HG03378 (cell line): ENCODE measurements around the gene DNAJC9.
A peak's percentile ranks its signal among the peaks of the same experiment; 100 is the strongest.
"Not testable (repeated sequence)": the region's sequence is repeated elsewhere in the genome, so short reads cannot be mapped to it uniquely, and the experiment has no call there.

Experiments used
- ATAC-seq: cut with Tn5 transposase; IDR thresholded peaks from one replicate; pipeline ENCODE4 v1.9.1; 2021; ENCODE audit warnings: mild to moderate bottlenecking, moderate library complexity; ENCODE audit not compliant: unreplicated experiment

DNAJC9 gene

DNA sequence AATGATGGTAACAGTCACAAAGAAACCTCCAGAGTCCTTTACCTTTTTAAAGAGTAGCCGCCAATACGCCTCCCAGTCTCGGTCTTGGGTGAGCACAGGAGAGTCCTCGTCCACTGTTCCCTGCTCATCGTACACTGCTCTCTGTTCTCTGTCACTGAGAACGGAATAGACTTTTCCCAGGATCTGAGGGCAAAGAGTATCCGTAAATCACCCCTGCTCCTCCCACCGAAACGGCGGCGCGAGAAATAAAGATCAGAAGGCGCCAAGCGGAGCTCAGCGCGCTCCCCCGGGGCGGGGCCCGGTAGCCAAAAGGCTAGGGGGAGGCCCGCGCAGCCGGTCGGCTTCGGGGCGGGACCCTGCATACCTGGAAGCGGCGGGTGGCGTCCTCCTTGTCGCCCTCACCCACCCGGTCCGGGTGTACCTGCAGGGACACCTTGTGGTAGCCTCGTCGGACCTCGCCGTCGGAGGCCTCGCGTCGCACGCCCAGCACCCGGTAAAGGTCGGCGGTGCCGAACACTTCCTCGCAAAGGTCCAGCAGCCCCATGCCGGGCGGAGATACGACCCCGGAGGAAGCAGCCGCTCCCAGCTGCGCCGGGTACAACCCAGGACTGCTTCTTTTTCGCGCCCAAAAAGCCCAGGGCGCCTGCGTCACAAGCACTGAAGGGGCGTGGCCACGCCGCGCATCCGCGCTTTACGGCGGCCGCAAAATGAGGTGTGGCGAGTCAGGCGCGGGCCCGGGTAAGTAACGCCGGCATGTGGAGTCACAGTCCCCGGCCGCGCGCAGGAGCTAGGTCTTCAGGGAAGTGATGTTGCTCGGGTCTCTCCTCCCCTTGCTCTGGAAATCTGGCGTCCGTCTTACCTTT, at the start of gene DNAJC9:
DNAJC9 (minus strand) TSS at position 610 of the 863 bp plus-strand sequence; CDS start at position 544, 66 bp downstream.
- peak; percentile 75 for ATAC-seq

DNA sequence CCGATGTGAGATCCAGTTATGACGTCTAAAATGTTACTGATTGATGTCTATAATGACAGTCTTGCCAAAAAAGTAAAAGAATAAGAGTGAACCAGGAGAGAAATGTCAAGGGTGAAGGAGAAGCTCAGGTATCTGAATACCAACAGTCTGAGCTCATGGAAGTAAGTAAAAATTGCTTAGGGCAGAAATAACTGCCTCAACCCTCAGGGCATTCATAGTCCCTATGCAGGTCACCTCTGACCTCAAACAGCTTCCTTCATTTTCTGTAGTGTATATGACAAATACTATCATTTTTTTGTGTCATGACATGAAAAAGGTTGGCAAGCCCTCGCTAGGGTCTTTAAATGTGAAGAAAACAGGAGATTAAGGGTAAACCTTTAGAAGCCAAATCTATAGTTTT, 46.4 kb upstream of the DNAJC9 start:
- ATAC-seq: no peak

DNA sequence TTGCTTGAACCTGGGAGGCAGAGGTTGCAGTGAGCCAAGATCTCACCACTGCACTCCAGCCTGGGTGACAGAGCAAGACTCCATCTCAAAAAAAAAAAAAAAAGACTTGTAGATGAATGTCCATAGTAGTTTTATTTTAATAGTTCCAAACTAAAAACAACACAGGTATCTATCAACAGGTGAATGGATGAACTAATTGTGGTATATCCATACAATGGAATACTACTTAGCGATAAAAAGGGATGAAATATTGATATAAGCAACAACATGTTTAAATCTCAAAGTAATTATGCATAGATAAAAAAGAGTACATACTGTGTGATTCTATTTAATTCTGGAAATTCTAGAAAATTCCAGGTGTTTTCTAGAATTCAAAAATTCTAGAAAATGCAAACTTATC, 42.9 kb upstream of the DNAJC9 start:
- ATAC-seq: no peak

DNA sequence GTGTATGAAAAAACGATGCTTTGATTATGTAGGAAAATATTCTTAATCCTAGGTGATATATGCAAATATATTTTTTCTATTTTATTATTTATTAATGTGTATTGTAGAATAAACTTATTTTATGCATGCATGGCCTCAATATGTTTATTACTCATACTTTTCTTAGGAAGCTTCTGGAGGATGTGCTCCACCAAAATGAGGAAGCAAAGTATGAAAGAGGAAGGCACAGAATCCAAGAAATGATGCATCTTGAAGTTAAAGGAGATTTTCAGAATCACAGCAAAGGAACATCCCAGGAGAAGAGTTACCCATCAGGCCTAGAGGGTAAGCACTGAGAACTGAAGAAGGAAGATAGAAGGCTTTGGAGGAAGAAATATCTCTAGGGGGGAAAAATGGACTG, 40.4 kb upstream of the DNAJC9 start:
- no peak for ATAC-seq

DNA sequence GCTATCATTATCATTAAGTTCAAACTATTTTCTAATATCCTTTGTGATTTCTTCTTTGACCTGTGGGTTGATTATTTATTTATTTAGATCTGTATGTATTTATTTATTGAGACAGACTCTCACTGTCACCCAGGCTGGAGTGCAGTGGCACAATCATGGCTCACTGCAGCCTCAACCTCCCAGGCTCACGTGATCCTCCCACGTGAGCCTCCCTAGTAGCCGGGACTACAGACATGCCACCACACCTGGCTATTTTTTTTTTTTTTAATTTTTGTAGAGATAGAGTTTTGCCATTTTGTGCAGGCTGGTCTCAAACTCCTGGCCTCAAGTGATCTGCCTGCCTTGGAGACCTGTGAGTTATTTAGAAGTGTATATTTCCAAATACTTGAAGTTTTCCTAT, 34.0 kb upstream of the DNAJC9 start:
- no peak for ATAC-seq

DNA sequence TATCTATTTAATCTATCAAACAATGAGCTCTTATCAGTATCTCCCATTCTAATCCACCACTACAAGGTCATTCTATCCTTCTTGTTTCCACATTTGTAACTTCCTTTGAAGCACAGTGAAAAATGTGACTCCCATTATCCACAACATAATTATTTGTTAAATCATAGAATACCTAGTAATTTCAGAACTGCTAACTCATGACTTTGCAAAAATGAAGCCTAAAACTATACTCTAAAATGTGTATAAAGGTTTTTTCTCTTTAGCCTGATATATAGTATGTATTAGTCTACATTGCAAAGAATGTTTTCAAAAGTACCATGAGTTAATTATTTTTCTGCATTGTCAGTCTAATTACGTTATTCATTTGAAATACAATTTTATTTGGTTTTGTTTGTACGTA, 17.4 kb upstream of the DNAJC9 start:
- ATAC-seq: no peak

- no peak for ATAC-seq
Measured at GRCh38 chr10:73263693-73264347, 16.8 kb upstream of the DNAJC9 start.

GRCh38 chr10:73262880-73263555, 16.0 kb upstream of the DNAJC9 start:
- no peak for ATAC-seq

DNA sequence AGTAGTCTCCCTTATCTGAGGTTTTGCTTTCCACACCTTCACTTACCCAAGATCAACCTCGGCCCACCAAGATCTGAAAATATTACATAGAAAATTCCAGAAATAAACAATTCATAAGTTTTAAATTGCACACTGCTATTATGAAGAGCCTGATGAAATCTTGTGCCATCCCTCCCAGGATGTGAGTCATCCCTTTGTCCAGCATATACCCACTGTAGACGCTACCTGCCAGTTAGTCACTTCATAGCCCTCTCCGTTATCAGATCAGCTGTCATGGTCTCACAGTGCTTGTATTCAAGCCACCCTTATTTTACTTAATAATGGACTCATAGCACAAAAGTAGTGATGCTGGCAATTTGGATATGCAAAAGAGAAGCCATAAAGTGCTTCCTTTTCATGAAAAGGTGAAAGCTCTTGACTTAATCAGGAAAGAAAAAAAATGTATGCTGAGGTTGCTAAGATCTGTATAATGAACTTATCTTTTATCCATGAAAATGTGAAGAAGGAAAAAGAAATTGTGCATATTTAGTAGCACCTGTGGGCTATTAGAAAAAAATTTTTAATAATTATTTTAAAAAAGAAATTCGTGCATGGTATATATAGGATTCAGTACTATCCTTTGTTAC, 15.2 kb upstream of the DNAJC9 start:
- ATAC-seq: no peak

DNA sequence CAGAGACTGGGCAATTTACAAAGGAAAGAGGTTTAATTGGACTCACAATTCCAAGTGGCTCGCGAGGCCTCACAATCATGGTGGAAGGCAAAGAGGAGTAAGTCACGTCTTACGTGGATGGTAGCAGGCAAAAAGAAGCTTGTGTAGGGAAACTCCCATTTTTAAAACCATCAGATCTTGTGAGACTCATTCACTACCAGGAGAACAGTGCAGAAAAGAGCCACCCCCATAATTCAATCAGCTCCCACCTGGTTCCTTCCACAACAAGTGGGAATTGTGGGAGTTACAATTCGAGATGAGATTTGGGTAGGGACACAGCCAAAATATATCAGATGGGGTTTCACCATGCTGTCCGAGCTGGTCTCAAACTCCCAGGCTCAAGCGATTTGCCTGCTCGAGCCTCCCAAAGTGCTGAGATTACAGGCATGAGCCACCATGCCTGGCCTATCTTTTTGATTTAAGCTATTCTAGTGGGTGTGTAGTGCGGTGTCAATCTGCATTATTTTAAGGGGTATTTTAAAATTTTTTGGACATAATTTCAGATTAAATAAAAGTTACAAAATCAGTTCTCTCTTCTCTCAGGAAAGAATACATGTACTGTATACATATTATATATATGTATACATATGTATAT, 14.4 kb upstream of the DNAJC9 start:
- ATAC-seq: no peak

DNA sequence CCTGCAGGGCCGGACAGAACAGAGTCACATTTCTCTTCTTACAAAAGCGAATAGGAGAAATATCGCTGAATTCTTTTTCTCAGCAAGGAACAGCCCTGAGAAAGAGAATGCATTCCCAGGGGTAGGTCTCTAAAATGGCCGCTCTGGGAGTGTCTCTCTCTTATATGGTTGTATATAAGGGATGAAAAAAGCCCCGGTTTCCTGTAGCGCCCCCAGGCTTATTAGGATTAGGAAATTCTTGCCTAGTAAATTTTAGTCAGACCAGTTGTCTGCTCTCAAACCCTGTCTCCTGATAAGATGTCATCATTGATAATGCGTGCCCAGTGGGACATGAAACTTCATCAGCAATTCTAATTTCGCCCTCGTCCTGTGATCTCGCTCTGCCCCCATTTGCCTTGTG, 11.6 kb upstream of the DNAJC9 start:
- not testable (repeated sequence) for ATAC-seq

DNA sequence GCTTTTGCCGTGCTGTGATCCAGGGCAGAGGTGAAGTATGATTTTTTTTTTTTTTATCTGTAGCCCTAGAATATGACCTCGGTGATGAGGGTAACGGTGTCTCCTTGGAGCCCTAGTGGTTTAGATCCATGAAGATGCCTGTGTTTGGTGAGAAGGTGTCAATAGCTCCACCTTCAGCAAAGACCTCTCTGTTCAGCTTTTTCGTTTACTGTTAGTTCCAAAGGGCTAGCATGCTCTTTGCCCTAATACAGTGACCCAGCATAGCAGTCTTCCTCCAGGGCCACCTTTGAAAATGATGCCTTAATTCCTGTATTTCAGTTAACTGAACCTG, 6.1 kb upstream of the DNAJC9 start:
- no peak for ATAC-seq

DNA sequence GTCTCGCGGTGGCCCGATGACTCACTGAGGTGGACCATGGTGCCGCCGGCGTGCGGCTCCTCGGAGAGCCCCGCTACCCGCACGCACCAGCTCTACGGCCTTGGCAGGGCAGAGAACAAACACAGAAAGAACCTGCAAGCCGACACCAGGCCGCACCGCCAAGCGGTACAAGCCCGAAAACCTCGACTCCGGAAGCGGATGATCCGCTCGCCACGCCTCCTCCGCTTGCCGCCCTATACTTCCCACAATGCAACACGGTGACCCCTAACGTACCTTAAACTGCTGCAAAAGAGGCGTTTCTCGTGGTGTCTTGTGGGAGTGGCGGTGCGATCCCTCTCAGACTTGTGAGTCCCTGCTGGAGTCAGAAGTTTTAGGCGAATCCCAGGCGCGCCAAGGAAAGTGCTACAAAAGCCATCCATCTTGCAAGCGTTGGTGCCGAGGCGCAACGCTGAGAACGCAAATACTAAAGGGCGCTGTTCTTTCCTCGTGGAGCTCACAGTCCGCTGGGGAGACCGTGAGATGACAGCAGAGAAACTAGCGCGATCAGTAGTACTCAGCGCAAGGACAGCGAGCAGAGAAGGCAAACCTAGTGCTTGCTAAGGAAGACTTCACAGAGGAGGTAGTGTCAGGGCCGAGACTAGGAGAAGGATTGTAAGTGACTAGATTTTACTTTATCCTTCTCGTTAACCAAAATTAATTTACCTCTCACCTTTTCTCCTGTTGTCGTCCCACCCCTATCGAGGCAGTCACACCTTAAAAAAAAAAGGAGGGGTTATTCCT, 5.6 kb upstream of the DNAJC9 start, which contains the start of gene MRPS16:
MRPS16 (minus strand) TSS at position 200 of the 780 bp plus-strand sequence; CDS start at position 38, 162 bp downstream.
- peak; percentile 75 for ATAC-seq

DNA sequence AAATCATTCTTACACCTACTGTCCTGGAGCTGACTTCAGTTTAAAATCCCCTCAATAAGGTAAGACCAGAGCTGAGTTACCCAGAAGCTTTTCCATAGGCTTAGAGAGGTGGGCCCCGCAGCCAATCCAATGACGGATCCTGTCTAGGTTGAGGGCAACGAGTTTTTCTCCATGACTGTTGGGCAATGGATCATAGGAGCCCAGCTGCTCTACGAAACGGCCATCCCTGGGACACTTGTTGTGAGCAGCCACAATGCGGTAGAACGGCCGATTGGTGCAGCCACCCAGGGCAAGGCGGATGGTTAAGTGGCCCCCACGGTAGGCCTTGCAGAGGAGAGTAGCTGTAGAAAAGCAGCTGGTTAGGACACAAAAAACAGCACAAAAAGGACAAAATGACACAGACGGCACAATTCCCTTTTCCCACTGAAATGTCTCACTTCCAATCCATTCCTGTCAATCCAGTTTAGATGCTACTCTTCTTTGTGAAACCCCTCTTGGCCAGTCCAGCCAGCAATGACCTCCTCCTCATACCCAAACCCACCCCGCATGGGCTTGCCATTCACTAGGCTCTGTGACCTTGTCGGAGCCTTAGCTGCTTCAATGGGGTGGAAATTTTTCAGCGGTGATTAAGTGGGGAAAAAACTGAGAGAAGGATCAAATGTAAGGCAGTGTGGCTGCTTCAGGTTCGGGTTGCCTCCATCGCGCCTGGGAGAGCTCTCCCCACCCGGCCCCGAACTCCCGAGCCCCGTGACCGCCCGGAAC, 4.8 kb upstream of the DNAJC9 start:
- ATAC-seq: peak; percentile 5

GRCh38 chr10:73248259-73248724, 1.2 kb upstream of the DNAJC9 start:
- no peak for ATAC-seq

DNA sequence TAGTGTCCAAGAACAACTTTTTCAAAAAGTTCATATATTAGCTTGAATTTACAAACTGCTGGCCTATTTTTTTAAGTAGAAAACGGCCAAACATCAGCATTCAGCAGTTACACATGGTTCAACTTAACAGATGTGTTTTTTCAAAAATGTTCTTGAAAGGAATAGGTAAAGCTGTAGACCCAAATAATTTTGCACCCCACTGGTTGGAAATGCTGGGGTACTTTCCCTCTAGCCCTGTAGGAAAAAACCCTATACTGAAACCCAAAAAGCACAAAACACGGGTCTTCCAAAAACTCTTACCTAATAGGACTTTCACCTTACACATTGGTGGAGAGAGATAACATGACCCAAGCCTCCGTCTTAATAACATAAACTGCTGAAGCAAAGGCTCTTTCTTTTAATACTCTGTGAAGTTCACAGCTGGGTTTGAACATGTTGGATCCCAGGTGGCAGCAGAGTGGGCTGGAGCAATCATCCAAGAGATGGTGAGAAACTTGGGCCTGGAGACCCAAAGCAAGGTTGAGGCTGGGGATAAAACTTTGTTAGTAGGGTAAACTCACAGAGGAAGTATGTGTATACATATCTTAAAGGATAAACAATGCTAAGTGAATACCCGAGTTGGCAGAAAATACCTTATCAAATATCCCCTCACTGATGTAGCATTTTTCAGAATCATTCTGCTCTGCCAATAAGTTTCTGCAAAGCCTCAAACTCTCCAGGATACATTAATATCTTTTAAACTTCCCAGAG, 629 bp upstream of the DNAJC9 start:
- ATAC-seq: no peak

GRCh38 chr10:73246322-73246645, 771 bp downstream of the DNAJC9 start:
- no peak for ATAC-seq

DNA sequence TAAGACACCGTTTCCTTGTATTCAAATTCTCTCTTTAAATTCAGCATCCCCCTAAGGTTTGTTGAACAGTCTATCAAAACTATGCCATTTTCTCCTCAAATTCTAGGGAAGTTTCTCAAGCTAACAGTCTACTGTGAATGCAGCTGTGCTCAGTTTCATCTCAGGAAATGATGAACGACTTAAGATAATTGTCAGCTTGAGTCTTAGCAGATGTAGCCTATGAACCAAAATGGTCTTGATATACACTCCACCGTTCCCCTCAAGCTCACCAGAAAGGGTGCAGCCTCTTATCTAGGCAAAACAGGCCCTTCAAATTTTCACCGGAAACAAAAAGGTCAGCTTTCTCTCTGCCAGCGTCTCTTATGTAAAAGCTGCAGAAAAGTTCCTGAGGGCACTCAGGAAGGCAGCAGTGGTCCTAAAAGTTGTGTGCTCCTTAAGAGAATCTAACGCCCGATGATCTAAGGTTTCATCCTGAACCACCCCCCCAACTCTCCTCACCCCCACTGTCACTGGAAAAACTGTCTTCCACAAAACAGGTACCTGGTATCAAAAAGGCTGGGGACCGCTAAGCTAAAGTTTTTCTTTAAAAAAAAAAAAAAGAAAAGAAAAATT, 2.1 kb downstream of the DNAJC9 start:
- ATAC-seq: no peak
